AG04449 (cell line): Measurements from ENCODE around the gene PCDHA6.
A peak's percentile ranks its signal among the peaks of the same experiment; 100 is the strongest.
"Not testable (repeated sequence)": the region's sequence is repeated elsewhere in the genome, so short reads cannot be mapped to it uniquely, and the experiment has no call there.

Source experiments
- CTCF ChIA-PET: fragments of 350-600 bp; formaldehyde crosslinking; extraction: SDS; loops from one replicate; lab custom pipeline; 2021; ENCODE audit warnings: antibody characterized with exemption; lab: Yijun Ruan, JAX
- POLR2A ChIA-PET: fragments of 400-600, 350-600 bp; formaldehyde crosslinking; extraction: SDS; loops from one replicate; lab custom pipeline; 2020; ENCODE audit warnings: antibody characterized with exemption, inconsistent platforms; lab: Yijun Ruan, JAX
- DNase-seq: peaks from one replicate; pipeline ENCODE4 v3.0.0-alpha.2; 2010; ENCODE audit warnings: low read depth, low spot score
- H3K4me3 ChIP-seq: 2 replicates; pipeline ENCODE4 v1.5.1; 2011; ENCODE audit warnings: low read depth, mild to moderate bottlenecking, control low read depth, low read length
- TF ChIP-seq, protein P1 (sequence below): IDR thresholded peaks from one replicate; pipeline ENCODE4 v1.5.1; 2011; ENCODE audit warnings: mild to moderate bottlenecking, moderate library complexity, low read length, control low read depth, inconsistent platforms; ENCODE audit not compliant: insufficient read depth; ENCODE audit errors: missing control alignments

The PCDHA6 gene

DNA sequence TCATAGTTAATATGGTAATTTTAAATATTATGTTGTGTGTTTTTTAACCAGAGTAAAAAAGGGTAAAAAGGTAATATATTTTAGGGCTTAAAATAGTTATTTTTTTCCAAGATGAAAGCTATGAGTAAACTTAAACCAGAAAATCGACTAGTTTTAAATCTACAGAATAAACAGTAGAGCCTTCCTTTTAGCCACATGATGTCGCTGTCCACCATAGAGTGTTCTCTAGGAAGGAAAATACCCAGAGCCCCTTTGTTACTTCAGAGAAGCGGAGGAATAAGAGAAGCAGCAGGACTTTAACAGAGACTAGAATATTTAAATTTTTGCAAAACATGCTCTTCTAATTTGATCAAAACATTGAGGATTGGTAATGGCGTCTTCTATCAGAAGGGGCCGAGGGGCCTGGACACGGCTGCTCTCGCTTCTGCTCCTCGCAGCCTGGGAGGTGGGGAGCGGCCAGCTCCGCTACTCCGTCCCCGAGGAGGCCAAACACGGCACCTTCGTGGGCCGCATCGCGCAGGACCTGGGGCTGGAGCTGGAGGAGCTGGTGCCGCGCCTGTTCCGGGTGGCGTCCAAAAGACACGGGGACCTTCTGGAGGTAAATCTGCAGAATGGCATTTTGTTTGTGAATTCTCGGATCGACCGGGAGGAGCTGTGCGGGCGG lies 33.0 kb upstream of the PCDHA6 start, which contains the start of gene PCDHA2:
Gene PCDHA2 (plus strand): TSS at position 258 of the 664 bp plus-strand sequence.
- TF ChIP-seq, protein P1, sequence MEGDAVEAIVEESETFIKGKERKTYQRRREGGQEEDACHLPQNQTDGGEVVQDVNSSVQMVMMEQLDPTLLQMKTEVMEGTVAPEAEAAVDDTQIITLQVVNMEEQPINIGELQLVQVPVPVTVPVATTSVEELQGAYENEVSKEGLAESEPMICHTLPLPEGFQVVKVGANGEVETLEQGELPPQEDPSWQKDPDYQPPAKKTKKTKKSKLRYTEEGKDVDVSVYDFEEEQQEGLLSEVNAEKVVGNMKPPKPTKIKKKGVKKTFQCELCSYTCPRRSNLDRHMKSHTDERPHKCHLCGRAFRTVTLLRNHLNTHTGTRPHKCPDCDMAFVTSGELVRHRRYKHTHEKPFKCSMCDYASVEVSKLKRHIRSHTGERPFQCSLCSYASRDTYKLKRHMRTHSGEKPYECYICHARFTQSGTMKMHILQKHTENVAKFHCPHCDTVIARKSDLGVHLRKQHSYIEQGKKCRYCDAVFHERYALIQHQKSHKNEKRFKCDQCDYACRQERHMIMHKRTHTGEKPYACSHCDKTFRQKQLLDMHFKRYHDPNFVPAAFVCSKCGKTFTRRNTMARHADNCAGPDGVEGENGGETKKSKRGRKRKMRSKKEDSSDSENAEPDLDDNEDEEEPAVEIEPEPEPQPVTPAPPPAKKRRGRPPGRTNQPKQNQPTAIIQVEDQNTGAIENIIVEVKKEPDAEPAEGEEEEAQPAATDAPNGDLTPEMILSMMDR, result no peak
- DNase-seq, result no peak
- CTCF ChIA-PET, result interaction anchor here (0.5 to 1.9 kb wide), 2 partner anchors 11 to 595 kb away, joined by 3 to 7 read pairs; partner anchors contain the start of gene PCDHA4
- H3K4me3 ChIP-seq, result no peak within 1 kb of the TSS
- POLR2A ChIA-PET, result no interaction called here

DNA sequence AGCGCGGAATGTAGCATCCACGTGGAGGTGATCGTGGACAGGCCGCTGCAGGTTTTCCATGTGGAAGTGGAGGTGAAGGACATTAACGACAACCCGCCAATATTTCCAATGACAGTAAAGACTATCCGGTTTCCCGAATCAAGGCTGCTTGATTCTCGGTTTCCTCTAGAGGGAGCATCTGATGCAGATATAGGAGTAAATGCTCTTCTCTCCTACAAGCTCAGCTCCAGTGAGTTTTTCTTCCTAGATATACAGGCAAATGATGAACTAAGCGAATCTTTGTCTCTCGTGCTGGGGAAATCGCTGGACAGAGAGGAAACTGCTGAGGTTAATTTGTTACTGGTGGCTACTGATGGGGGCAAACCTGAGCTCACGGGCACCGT lies 32.5 kb upstream of the PCDHA6 start:
- CTCF ChIA-PET, result interaction anchor here (1.9 kb wide), 1 partner anchor 11 kb away, joined by 7 read pairs; the partner anchor contains the start of gene PCDHA4
- no peak overlapping the region for H3K4me3 ChIP-seq
- no peak for DNase-seq
- TF ChIP-seq, protein P1, result no peak
- POLR2A ChIA-PET, result no interaction called here

DNA sequence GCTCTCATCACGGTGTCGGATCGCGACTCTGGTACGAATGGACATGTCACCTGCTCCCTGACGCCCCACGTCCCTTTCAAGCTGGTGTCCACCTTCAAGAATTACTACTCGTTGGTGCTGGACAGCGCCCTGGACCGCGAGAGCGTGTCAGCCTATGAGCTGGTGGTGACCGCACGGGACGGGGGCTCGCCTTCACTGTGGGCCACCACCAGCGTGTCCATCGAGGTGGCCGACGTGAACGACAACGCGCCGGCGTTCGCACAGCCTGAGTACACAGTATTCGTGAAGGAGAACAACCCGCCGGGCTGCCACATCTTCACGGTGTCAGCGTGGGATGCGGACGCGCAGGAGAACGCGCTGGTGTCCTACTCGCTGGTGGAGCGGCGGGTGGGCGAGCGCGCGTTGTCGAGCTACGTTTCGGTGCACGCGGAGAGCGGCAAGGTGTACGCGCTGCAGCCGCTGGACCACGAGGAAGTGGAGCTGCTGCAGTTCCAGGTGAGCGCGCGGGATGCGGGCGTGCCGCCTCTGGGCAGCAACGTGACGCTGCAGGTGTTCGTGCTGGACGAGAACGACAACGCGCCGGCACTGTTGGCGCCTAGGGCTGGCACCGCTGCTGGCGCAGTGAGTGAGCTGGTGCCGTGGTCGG lies 31.6 kb upstream of the PCDHA6 start:
- CTCF ChIA-PET, result interaction anchor here (1.9 kb wide), 1 partner anchor 10 kb away, joined by 7 read pairs; the partner anchor contains the start of gene PCDHA4
- H3K4me3 ChIP-seq, POLR2A ChIA-PET, DNase-seq: not testable (repeated sequence)

DNA sequence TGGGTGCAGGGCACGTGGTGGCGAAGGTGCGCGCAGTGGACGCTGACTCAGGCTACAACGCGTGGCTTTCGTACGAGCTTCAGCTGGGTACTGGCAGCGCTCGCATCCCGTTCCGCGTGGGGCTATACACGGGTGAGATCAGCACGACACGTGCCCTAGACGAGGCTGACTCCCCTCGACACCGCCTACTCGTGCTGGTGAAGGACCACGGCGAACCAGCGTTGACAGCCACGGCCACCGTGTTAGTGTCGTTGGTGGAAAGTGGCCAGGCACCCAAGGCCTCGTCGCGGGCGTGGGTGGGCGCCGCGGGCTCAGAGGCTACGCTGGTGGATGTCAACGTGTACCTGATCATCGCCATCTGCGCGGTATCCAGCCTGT lies 31.1 kb upstream of the PCDHA6 start:
- H3K4me3 ChIP-seq, result no peak overlapping the region
- POLR2A ChIA-PET, result no interaction called here
- CTCF ChIA-PET, result no interaction called here
- no peak for DNase-seq
- TF ChIP-seq, protein P1, result no peak

DNA sequence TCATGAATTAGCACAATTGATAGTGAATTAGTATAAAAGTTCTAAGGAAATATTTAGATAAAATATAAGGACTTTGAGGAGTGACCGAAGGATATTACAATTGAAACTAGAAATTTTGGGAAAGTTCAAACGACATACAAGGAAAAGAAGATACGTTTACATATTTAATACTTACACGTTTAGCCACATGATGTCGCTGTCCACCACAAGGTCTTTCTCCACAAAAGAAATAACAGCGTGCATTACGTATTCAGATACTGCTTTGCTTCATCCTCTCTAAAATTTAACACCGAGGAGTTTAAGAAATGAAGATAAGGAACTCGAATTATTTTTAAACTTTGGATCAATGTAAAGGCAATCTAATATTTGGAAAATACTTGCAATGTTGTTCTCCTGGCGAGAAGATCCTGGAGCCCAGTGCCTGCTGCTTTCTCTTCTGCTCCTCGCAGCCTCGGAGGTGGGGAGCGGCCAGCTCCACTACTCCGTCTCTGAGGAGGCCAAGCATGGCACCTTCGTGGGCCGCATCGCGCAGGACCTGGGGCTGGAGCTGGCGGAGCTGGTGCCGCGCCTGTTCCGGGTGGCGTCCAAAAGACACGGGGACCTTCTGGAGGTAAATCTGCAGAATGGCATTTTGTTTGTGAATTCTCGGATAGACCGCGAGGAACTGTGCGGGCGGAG lies 26.8 kb upstream of the PCDHA6 start, which contains the start of gene PCDHA3:
Gene PCDHA3 (plus strand): TSS at position 242 of the 678 bp plus-strand sequence.
- ChIA-PET POLR2A (no interaction called here), CTCF (no interaction called here)
- no peak for DNase-seq
- H3K4me3 ChIP-seq, result peak within 1 kb of the TSS; percentile 30
- TF ChIP-seq, protein P1, result no peak

DNA sequence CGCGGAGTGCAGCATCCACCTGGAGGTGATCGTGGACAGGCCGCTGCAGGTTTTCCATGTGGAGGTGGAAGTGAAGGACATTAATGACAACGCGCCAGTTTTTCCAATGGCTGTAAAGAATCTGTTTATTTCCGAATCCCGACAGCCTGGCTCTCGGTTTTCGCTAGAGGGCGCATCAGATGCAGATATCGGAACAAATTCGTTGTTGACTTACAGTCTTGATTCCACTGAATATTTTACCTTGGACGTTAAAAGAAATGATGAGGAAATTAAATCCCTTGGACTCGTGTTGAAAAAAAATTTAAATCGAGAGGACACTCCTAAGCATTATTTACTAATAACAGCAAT lies 26.3 kb upstream of the PCDHA6 start:
- ChIA-PET CTCF (no interaction called here), POLR2A (no interaction called here)
- no peak overlapping the region for H3K4me3 ChIP-seq
- DNase-seq, result no peak
- TF ChIP-seq, protein P1, result no peak

DNA sequence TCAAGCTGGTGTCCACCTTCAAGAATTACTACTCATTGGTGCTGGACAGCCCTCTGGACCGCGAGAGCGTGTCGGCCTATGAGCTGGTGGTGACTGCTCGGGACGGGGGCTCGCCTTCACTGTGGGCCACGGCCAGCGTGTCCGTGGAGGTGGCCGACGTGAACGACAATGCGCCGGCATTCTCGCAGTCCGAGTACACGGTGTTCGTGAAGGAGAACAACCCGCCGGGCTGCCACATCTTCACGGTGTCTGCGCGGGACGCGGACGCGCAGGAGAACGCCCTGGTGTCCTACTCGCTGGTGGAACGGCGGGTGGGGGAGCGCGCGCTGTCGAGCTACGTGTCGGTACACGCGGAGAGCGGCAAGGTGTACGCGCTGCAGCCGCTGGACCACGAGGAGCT lies 25.4 kb upstream of the PCDHA6 start:
- H3K4me3 ChIP-seq, DNase-seq, CTCF ChIA-PET, POLR2A ChIA-PET: not testable (repeated sequence)
